Thyroid gland (tissue), 4 donors: ENCODE measurements around the gene AHI1.

Source experiments
- POLR2A ChIP-seq, 2 donors: fragments of 450-650 bp; IDR thresholded peaks; one replicate each; pipeline ENCODE4 v1.6.1; 2017; ENCODE audit warnings: antibody characterized with exemption in 2 of 2, mild to moderate bottlenecking in 2 of 2, moderate library complexity in 1 of 2
- TF ChIP-seq, protein P1 (sequence below), 6 experiments: fragments of 200-600 bp in 3 of 6; fragments of 450-650 bp in 3 of 6; sonication (generic) in 3 of 6; IDR thresholded peaks; one replicate each; pipeline ENCODE4 v1.5.1; 2016 to 2019; ENCODE audit warnings: antibody characterized with exemption in 6 of 6, mild to moderate bottlenecking in 2 of 6, inconsistent platforms in 1 of 6, moderate library complexity in 1 of 6

DNA sequence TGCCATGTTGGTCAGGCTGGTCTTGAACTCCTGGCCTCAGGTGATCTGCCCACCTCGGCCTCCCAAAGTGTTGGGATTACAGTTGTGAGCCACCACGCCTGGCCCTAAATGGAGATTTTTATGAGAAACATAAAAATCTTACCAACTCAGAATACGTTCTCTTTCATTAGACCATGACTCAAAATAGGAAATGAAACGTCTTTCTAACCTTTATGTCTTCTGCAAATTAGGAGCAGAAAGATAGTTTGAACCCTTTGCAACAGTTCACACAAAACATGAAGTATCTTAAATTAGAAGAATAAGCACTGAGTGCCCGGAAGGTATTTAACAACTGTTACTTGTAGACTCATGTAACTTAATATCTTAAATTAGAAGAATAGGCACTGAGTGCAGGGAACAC, 48.3 kb downstream of the AHI1 start:
- TF ChIP-seq, protein P1, sequence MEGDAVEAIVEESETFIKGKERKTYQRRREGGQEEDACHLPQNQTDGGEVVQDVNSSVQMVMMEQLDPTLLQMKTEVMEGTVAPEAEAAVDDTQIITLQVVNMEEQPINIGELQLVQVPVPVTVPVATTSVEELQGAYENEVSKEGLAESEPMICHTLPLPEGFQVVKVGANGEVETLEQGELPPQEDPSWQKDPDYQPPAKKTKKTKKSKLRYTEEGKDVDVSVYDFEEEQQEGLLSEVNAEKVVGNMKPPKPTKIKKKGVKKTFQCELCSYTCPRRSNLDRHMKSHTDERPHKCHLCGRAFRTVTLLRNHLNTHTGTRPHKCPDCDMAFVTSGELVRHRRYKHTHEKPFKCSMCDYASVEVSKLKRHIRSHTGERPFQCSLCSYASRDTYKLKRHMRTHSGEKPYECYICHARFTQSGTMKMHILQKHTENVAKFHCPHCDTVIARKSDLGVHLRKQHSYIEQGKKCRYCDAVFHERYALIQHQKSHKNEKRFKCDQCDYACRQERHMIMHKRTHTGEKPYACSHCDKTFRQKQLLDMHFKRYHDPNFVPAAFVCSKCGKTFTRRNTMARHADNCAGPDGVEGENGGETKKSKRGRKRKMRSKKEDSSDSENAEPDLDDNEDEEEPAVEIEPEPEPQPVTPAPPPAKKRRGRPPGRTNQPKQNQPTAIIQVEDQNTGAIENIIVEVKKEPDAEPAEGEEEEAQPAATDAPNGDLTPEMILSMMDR (IDR thresholded peaks at IDR 0.05), result no peak
- no peak for TF ChIP-seq POLR2A (IDR thresholded peaks at IDR 0.05)
